SK-N-SH (cell line): ENCODE results near the gene MSL3B.

ENCODE experiments used
- CTCF ChIA-PET: fragments of 300-600, 350-600 bp; formaldehyde crosslinking; extraction: SDS; loops from one replicate; lab custom pipeline; 2021; lab: Yijun Ruan, JAX
- POLR2A ChIA-PET: fragments of 350-600 bp; sonication (Branson Sonifier 250); formaldehyde crosslinking; extraction: SDS; loops from one replicate; lab custom pipeline; 2020; ENCODE audit warnings: antibody characterized with exemption, inconsistent platforms; lab: Yijun Ruan, JAX
- DNase-seq: peaks from one replicate; pipeline ENCODE4 v3.0.0; 2012
- H2AFZ ChIP-seq: fragments of 200-600 bp; sonication (generic); 2 replicates; pipeline ENCODE4 v1.8.1; 2016; ENCODE audit warnings: antibody characterized with exemption, mild to moderate bottlenecking, low read depth
- H3F3A ChIP-seq: fragments of 200-600 bp; sonication (generic); replicated peaks from 2 replicates; pipeline ENCODE3; 2016; ENCODE audit warnings: antibody characterized with exemption, mild to moderate bottlenecking; ENCODE audit not compliant: insufficient read depth
- H3K27ac ChIP-seq, 2 experiments: fragments of 200-500 bp in 1 of 2; fragments of 200-600 bp in 1 of 2; sonication (Bioruptor generic) in 1 of 2; sonication (generic), shearing (Covaris generic) in 1 of 2; 2 replicates each; pipeline versions ENCODE4 v1.5.1 to v1.6.1; 2014 to 2016; ENCODE audit warnings: low read depth in 2 of 2, inconsistent platforms in 1 of 2, low read length in 1 of 2, mild to moderate bottlenecking in 1 of 2, mixed read lengths in 1 of 2
- H3K27me3 ChIP-seq: fragments of 200-600 bp; sonication (generic), shearing (Covaris generic); 2 replicates; pipeline ENCODE4 v1.6.1; 2016; ENCODE audit warnings: mixed run types; ENCODE audit not compliant: insufficient read depth
- H3K36me3 ChIP-seq, 2 experiments: fragments of 200-500 bp in 1 of 2; fragments of 200-600 bp in 1 of 2; sonication (Bioruptor generic) in 1 of 2; sonication (generic) in 1 of 2; replicated peaks in 1 of 2; 2 replicates each; pipeline versions ENCODE3 to v1.5.1; 2014 to 2016; ENCODE audit warnings: low read length in 1 of 2, mild to moderate bottlenecking in 1 of 2; ENCODE audit not compliant: insufficient read depth in 2 of 2, control insufficient read depth in 1 of 2
- H3K4me1 ChIP-seq, 2 experiments: fragments of 200-500 bp in 1 of 2; fragments of 200-600 bp in 1 of 2; sonication (Bioruptor generic) in 1 of 2; sonication (generic), shearing (Covaris generic) in 1 of 2; 2 replicates each; pipeline versions ENCODE4 v1.5.1 to v1.6.1; 2014 to 2016; ENCODE audit warnings: low read depth in 1 of 2, low read length in 1 of 2, mixed run types in 1 of 2; ENCODE audit not compliant: insufficient read depth in 2 of 2, control insufficient read depth in 1 of 2
- H3K4me2 ChIP-seq: fragments of 200-600 bp; sonication (generic), shearing (Covaris generic); 2 replicates; pipeline ENCODE4 v1.6.1; 2017; ENCODE audit warnings: mixed run types
- H3K4me3 ChIP-seq, 2 experiments: fragments of 200-500 bp in 1 of 2; fragments of 200-600 bp in 1 of 2; sonication (Bioruptor generic) in 1 of 2; sonication (generic), shearing (Covaris generic) in 1 of 2; 2 replicates each; pipeline versions ENCODE4 v1.5.1 to v1.8.1; 2014 to 2016; ENCODE audit warnings: low read depth in 2 of 2, inconsistent platforms in 1 of 2, low read length in 1 of 2, mild to moderate bottlenecking in 1 of 2, mixed read lengths in 1 of 2, moderate library complexity in 1 of 2
- H3K79me2 ChIP-seq: fragments of 200-600 bp; sonication (generic); 2 replicates; pipeline ENCODE4 v1.8.1; 2017; ENCODE audit warnings: mild to moderate bottlenecking; ENCODE audit not compliant: insufficient read depth
- H3K9ac ChIP-seq: fragments of 200-600 bp; sonication (generic); 2 replicates; pipeline ENCODE4 v1.6.1; 2017; ENCODE audit warnings: mixed run types
- H3K9me2 ChIP-seq: fragments of 200-600 bp; sonication (generic); 2 replicates; pipeline ENCODE4 v1.6.1; 2017; ENCODE audit warnings: mixed run types
- H3K9me3 ChIP-seq: fragments of 200-600 bp; sonication (generic); 2 replicates; pipeline ENCODE4 v1.6.1; 2017; ENCODE audit warnings: mixed run types, mild to moderate bottlenecking, moderate library complexity
- H4K20me1 ChIP-seq: fragments of 200-600 bp; sonication (generic); 2 replicates; pipeline ENCODE4 v1.6.1; 2017; ENCODE audit warnings: mild to moderate bottlenecking, mixed run types; ENCODE audit not compliant: insufficient read depth
- CHD2 ChIP-seq: fragments of 150-350 bp; IDR thresholded peaks from 2 replicates; pipeline ENCODE4 v1.6.1; 2018; ENCODE audit warnings: low read length; ENCODE audit not compliant: partially characterized antibody
- EZH2phosphoT487 ChIP-seq: fragments of 200-600 bp; sonication (generic); IDR thresholded peaks from 2 replicates; pipeline ENCODE4 v1.6.1; 2017; ENCODE audit warnings: low read depth, mixed run types, mild to moderate bottlenecking, antibody characterized with exemption, moderate library complexity, borderline replicate concordance
- FOSL2 ChIP-seq: IDR thresholded peaks from 2 replicates; pipeline ENCODE4 v1.4.0; 2012; ENCODE audit warnings: low read depth, mild to moderate bottlenecking, moderate library complexity, borderline replicate concordance
- FOXM1 ChIP-seq: IDR thresholded peaks from 2 replicates; pipeline ENCODE4 v1.4.0; 2012; ENCODE audit warnings: low read depth, mild to moderate bottlenecking
- MEF2A ChIP-seq: IDR thresholded peaks from 2 replicates; pipeline ENCODE4 v1.4.0; 2012; ENCODE audit warnings: low read depth, borderline replicate concordance
- MXI1 ChIP-seq: IDR thresholded peaks from 2 replicates; pipeline ENCODE4 v1.6.1; 2012; ENCODE audit warnings: mild to moderate bottlenecking, low read depth, low read length, improper control_type of control experiment
- POLR2AphosphoS5 ChIP-seq: IDR thresholded peaks from 2 replicates; pipeline ENCODE4 v1.6.1; 2012; ENCODE audit warnings: low read depth, low read length
- RCOR1 ChIP-seq: fragments of 150-350 bp; IDR thresholded peaks from 2 replicates; pipeline ENCODE4 v1.6.1; 2017; ENCODE audit warnings: antibody characterized with exemption, low read length
- RFX5 ChIP-seq: IDR thresholded peaks from 2 replicates; pipeline ENCODE4 v1.6.1; 2012; ENCODE audit warnings: mild to moderate bottlenecking, improper control_type of control experiment, low read length
- RXRA ChIP-seq: IDR thresholded peaks from 2 replicates; pipeline ENCODE4 v1.4.0; 2012; ENCODE audit warnings: low read depth, mild to moderate bottlenecking, borderline replicate concordance
- SIN3A ChIP-seq: IDR thresholded peaks from 2 replicates; pipeline ENCODE4 v1.6.1; 2012; ENCODE audit warnings: low read depth, mild to moderate bottlenecking, low read length, moderate library complexity, borderline replicate concordance
- SMC3 ChIP-seq: IDR thresholded peaks from 2 replicates; pipeline ENCODE4 v1.6.1; 2012; ENCODE audit warnings: low read depth, low read length, improper control_type of control experiment
- TEAD4 ChIP-seq: IDR thresholded peaks from 2 replicates; pipeline ENCODE4 v1.4.0; 2012; ENCODE audit warnings: mild to moderate bottlenecking, borderline replicate concordance; ENCODE audit not compliant: insufficient read depth
- YY1 ChIP-seq: IDR thresholded peaks from 2 replicates; pipeline ENCODE4 v1.4.0; 2012; ENCODE audit warnings: low read depth, mild to moderate bottlenecking
- WGBS: methylation state at CpG from one replicate; pipeline ENCODE4 v1.1.6; 2017; ENCODE audit warnings: low lambda C conversion rate; 5-methylcytosine and 5-hydroxymethylcytosine counted together
- TF ChIP-seq, protein P1 (sequence below): IDR thresholded peaks from 2 replicates; pipeline ENCODE4; 2012
- TF ChIP-seq, protein P2 (sequence below): IDR thresholded peaks from 2 replicates; pipeline ENCODE4 v1.4.0; 2012; ENCODE audit warnings: low read depth, borderline replicate concordance
- TF ChIP-seq, protein P3 (sequence below): IDR thresholded peaks from 2 replicates; pipeline ENCODE4 v1.4.0; 2012; ENCODE audit warnings: low read depth, borderline replicate concordance

MSL3B gene

DNA sequence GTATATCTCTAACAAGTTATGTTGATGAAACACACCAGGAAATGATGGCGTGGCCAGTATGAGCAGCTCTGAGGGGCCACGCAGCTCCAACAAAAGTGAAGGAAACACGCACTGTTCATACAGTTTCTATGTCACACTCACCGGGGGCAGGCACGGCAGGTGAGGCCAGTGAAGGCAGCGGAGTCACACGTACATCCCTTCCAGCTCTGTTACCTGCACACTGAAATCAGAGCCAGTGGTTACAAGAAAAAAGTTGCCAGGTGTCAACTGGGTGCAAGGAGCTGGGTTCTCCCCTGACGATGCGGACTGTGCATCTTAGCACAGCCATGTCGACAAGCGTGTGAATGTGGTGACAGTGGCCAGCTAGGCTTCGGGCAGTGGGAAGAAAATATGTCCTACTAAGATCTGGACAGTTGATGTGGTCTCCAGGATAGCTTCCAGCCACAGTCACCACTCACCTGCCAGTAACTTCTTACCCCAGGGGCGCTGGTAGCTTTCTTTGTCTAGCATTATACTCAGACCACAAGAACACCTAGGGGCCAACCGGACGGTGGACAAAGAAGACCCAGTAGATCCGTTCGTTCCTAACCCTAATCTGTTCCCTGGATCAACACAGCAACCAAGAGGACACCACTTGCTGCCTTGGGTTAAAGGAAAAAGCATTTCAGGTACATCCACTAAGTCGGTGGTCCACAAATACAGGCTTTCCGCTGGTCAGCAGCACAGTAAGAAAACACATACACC lies 23.9 kb downstream of the MSL3B start:
- no peak overlapping the region for H3K27ac ChIP-seq
- no peaks in the 10 kb centered on the region for H3K9me2 ChIP-seq
- peaks cover 0 to 12% of the 10 kb centered on the region in 2 experiments; a peak in 1 of 4 replicates for H3K4me1 ChIP-seq
- H3K9me3 ChIP-seq: no peaks in the 10 kb centered on the region
- H3K27me3 ChIP-seq: no peaks in the 10 kb centered on the region
- ChIA-PET CTCF (interaction anchor here (0.6 kb wide), 2 partner anchors 11 to 211 kb away, joined by 3 read pairs; partner anchors contain the start of gene HJURP), POLR2A (no interaction called here)
- H3F3A ChIP-seq: peaks cover 3% of the 10 kb centered on the region
- no peak overlapping the region for H3K9ac ChIP-seq
- H3K79me2 ChIP-seq: peaks cover 99% of the 10 kb centered on the region
- H3K36me3 ChIP-seq: peaks cover 46 to 63% of the 10 kb centered on the region in 2 experiments
- 95% methylated on average over 16 of the region's 19 CpGs for whole genome bisulfite sequencing
- no peak for DNase-seq
- no peak overlapping the region for H2AFZ ChIP-seq
- H4K20me1 ChIP-seq: peaks cover 32% of the 10 kb centered on the region; the same call in 1 of the 2 replicates
- TF ChIP-seq SMC3: no peak
- no peak for TF ChIP-seq MEF2A
- no peak for TF ChIP-seq YY1
- no peak for TF ChIP-seq FOSL2
- TF ChIP-seq TEAD4: no peak
- no peak overlapping the region for H3K4me2 ChIP-seq
- no peak overlapping the region for H3K4me3 ChIP-seq

DNA sequence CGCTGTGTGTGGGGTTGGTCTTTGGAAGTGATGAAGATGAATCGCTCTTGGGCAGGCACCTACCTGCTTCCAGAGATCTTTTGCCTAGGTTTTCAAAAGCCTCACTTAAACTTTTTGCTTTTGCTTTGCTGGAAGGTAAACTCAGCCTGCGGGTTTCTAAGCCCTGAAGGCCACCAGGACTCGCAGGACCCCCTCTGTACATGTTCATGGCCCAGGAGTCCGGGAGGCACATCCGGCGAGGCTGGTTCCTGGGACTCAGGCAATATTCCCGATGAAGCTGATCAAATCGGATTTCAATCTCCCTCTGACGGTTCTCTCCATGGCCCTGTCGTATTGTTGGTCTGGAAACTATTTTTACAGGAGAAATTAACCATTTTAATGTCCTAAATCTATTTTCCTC lies 27.0 kb downstream of the MSL3B start:
- H4K20me1 ChIP-seq: peaks cover 46% of the 10 kb centered on the region; the same call in 1 of the 2 replicates
- no peak for DNase-seq
- no peak overlapping the region for H3K9ac ChIP-seq
- H3K9me2 ChIP-seq: no peaks in the 10 kb centered on the region
- peaks cover 48 to 52% of the 10 kb centered on the region in 2 experiments for H3K36me3 ChIP-seq
- H3K4me3 ChIP-seq: no peak overlapping the region
- H3K4me2 ChIP-seq: no peak overlapping the region
- peaks cover 99% of the 10 kb centered on the region for H3K79me2 ChIP-seq
- H3F3A ChIP-seq: peaks cover 7% of the 10 kb centered on the region
- WGBS: 98% methylated on average over 11 of the region's 11 CpGs
- no peak overlapping the region for H3K27ac ChIP-seq
- H3K27me3 ChIP-seq: no peaks in the 10 kb centered on the region
- TF ChIP-seq EZH2phosphoT487 (no peak), RCOR1 (no peak), FOXM1 (no peak)
- peaks cover 0 to 18% of the 10 kb centered on the region in 2 experiments; a peak in 1 of 4 replicates for H3K4me1 ChIP-seq
- ChIA-PET POLR2A (no interaction called here), CTCF (interaction anchor here (0.9 kb wide), 1 partner anchor 8 kb away, joined by 3 read pairs; no protein-coding TSS in a partner anchor)
- no peak overlapping the region for H2AFZ ChIP-seq
- H3K9me3 ChIP-seq: no peaks in the 10 kb centered on the region

DNA sequence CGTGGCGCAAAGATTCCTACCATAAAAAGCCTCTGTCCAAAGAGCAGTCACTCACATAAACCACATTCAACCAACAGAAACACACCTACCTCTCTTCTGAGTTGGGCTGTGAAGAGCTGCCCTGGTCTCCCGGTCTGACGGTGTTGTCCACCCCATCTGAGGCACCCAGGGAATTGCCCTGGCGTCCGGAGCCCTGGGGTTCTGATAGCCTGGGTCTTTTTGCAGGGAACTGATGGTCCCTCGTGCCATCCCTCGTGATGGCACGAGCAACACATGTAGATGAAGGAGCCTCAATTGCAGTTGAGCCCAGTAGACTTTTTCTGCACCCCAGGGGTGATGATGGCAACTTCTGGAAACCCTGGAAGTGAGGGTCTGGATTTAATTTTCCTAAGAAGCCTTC lies 27.7 kb downstream of the MSL3B start:
- Histone ChIP-seq H3K27me3 (no peaks in the 10 kb centered on the region), H3K4me3 (no peak overlapping the region), H3F3A (peaks cover 7% of the 10 kb centered on the region), H3K9me2 (no peaks in the 10 kb centered on the region), H3K27ac (no peak overlapping the region), H3K9me3 (no peaks in the 10 kb centered on the region), H3K9ac (no peak overlapping the region), H3K36me3 (peaks cover 55 to 56% of the 10 kb centered on the region in 2 experiments), H3K79me2 (peaks cover 99% of the 10 kb centered on the region), H2AFZ (no peak overlapping the region), H3K4me1 (peaks cover 0 to 18% of the 10 kb centered on the region in 2 experiments; a peak in 1 of 4 replicates), H3K4me2 (no peak overlapping the region), H4K20me1 (peaks cover 46% of the 10 kb centered on the region; the same call in 1 of the 2 replicates)
- ChIA-PET CTCF (no interaction called here), POLR2A (no interaction called here)
- DNase-seq: no peak
- WGBS: 98% methylated on average over 9 of the region's 9 CpGs
- TF ChIP-seq POLR2AphosphoS5 (no peak), YY1 (no peak), MEF2A (no peak), RCOR1 (no peak), RXRA (no peak), CHD2 (no peak), SIN3A (no peak), MXI1 (no peak), RFX5 (no peak), TEAD4 (no peak)
- TF ChIP-seq, protein P1, sequence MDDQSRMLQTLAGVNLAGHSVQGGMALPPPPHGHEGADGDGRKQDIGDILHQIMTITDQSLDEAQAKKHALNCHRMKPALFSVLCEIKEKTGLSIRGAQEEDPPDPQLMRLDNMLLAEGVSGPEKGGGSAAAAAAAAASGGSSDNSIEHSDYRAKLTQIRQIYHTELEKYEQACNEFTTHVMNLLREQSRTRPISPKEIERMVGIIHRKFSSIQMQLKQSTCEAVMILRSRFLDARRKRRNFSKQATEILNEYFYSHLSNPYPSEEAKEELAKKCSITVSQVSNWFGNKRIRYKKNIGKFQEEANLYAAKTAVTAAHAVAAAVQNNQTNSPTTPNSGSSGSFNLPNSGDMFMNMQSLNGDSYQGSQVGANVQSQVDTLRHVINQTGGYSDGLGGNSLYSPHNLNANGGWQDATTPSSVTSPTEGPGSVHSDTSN: no peak
- TF ChIP-seq, protein P2, sequence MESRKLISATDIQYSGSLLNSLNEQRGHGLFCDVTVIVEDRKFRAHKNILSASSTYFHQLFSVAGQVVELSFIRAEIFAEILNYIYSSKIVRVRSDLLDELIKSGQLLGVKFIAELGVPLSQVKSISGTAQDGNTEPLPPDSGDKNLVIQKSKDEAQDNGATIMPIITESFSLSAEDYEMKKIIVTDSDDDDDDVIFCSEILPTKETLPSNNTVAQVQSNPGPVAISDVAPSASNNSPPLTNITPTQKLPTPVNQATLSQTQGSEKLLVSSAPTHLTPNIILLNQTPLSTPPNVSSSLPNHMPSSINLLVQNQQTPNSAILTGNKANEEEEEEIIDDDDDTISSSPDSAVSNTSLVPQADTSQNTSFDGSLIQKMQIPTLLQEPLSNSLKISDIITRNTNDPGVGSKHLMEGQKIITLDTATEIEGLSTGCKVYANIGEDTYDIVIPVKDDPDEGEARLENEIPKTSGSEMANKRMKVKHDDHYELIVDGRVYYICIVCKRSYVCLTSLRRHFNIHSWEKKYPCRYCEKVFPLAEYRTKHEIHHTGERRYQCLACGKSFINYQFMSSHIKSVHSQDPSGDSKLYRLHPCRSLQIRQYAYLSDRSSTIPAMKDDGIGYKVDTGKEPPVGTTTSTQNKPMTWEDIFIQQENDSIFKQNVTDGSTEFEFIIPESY: no peak
- TF ChIP-seq, protein P3, sequence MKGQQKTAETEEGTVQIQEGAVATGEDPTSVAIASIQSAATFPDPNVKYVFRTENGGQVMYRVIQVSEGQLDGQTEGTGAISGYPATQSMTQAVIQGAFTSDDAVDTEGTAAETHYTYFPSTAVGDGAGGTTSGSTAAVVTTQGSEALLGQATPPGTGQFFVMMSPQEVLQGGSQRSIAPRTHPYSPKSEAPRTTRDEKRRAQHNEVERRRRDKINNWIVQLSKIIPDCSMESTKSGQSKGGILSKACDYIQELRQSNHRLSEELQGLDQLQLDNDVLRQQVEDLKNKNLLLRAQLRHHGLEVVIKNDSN: no peak
